Thoracic aorta (tissue), 2 donors: ENCODE results near the gene GLCE. TPM values are rescaled to one million over a fixed set of nuclear protein-coding genes. Genes with fewer than 3 reads are reported as not detected.

Experiments
- ATAC-seq: fragments of 150-250 bp; one replicate; pipeline ENCODE4 v1.8.0; 2017; ENCODE audit warnings: low read depth; ENCODE audit not compliant: insufficient number of reproducible peaks, low FRiP score
- DNase-seq: peaks from one replicate; pipeline ENCODE4 v3.0.0-alpha.2; 2020; ENCODE audit warnings: low spot score
- H3K27ac ChIP-seq, 2 donors: fragments of 200-600 bp; sonication (generic); 1 replicate in 1 of 2; 2 replicates in 1 of 2; pipeline ENCODE4 v1.5.1; 2016; ENCODE audit warnings: mild to moderate bottlenecking in 2 of 2, moderate library complexity in 2 of 2
- H3K27me3 ChIP-seq: fragments of 200-600 bp; sonication (generic); replicated peaks from 2 replicates; pipeline ENCODE4 v1.6.0; 2016; ENCODE audit warnings: mild to moderate bottlenecking; ENCODE audit not compliant: insufficient read depth
- H3K36me3 ChIP-seq: fragments of 200-600 bp; sonication (generic); one replicate; pipeline ENCODE4 v1.5.1; 2016
- H3K4me1 ChIP-seq, 2 donors: fragments of 200-600 bp; sonication (generic); 1 replicate in 1 of 2; 2 replicates in 1 of 2; pipeline versions ENCODE4 v1.5.1 to v1.6.0; 2016; ENCODE audit warnings: low read depth in 2 of 2, mild to moderate bottlenecking in 1 of 2; ENCODE audit not compliant: control insufficient read depth in 1 of 2
- H3K4me3 ChIP-seq: fragments of 200-600 bp; sonication (generic); 2 replicates; pipeline ENCODE4 v1.5.1; 2016; ENCODE audit warnings: mild to moderate bottlenecking
- H3K9me3 ChIP-seq: fragments of 200-600 bp; sonication (generic); 2 replicates; pipeline ENCODE4 v1.5.1; 2016
- CTCF ChIP-seq: fragments of 200-600 bp; sonication (generic); IDR thresholded peaks from one replicate; pipeline ENCODE4 v1.5.1; 2019; ENCODE audit warnings: antibody characterized with exemption
- total RNA-seq, 2 donors: library from RNA; depleted of rRNA; stranded (reverse); fragments of >200 nt; gene quantifications; one replicate each; pipeline versions ENCODE4 v1.1.0 to v1.2.3, GENCODE V29; 2016

Gene GLCE
- total RNA-seq, 2 donors from 2014 or later = 8.5 to 11.8 TPM

DNA sequence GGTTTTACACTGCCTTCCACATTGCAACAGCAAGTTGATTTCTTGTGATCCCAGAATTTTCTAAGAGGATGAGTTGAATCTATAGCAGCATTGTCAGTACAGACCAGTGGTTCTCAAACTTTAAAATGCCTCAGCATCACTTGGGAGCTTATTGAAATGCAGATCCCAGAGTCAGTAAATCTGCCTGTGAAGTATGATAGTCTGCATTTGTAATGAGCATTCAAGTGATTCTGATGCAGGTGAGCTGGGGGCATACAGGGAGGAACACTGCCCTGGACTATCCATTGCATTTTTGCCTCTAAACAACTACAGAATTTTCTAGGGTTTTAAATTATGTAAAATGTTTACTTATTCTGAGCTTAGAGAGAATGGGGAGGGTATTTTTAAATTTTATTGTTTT is 110.8 kb downstream of the GLCE start:
- Histone ChIP-seq H3K4me3 (no peak overlapping the region), H3K9me3 (no peaks in the 10 kb centered on the region), H3K27me3 (no peaks in the 10 kb centered on the region), H3K4me1 (no peaks in the 10 kb centered on the region), H3K36me3 (no peaks in the 10 kb centered on the region), H3K27ac (no peak overlapping the region)
- no peak for TF ChIP-seq CTCF
- no peak for ATAC-seq
- DNase-seq = no peak

DNA sequence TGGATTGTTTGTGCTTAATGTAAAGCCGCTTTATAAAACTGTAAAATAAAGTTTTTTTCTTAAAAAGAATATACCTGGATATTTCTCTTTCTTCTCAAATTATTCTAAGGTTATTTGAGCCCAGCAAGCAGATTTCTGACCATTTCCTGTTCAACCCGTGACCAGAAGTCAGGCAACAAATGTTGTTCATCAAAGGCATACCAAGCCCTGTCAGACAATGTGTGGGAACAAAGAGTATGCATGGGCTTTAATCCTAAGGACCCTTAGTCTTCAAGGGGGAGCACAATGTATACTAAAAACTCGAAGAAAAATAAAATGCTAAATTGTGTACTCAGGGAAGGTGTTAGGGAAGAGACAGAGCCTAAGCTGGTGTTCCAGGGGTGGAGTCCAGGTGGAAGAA is 111.7 kb downstream of the GLCE start:
- ATAC-seq (no peak), DNase-seq (no peak)
- H3K4me1 ChIP-seq = no peaks in the 10 kb centered on the region
- no peaks in the 10 kb centered on the region for H3K27me3 ChIP-seq
- H3K4me3 ChIP-seq = no peak overlapping the region
- no peak for TF ChIP-seq CTCF
- H3K27ac ChIP-seq = no peak overlapping the region
- H3K36me3 ChIP-seq = no peaks in the 10 kb centered on the region
- H3K9me3 ChIP-seq = no peaks in the 10 kb centered on the region

DNA sequence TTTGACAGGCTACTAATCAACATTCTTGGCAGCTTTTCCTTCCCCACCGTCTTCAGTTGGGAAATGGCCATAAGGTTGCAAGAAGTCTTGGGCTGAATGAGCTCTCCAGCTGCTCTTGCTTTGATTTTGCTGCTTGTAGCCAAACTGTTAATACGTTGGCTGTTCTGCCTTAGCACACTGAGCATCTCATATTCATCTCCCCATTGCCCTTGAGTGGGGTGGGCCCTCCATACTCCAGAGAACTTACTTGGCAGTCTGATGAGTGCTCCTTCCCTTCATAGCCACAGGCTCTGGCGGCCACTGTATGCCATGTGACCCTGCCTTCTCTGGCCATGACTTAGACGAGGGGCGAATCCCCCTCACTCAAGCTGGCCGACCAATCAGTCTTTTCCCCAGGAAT is 112.5 kb downstream of the GLCE start:
- Histone ChIP-seq H3K4me1 (no peaks in the 10 kb centered on the region), H3K4me3 (no peak overlapping the region), H3K27me3 (no peaks in the 10 kb centered on the region), H3K27ac (no peak overlapping the region), H3K36me3 (no peaks in the 10 kb centered on the region), H3K9me3 (no peaks in the 10 kb centered on the region)
- no peak for TF ChIP-seq CTCF
- no peak for ATAC-seq
- no peak for DNase-seq

DNA sequence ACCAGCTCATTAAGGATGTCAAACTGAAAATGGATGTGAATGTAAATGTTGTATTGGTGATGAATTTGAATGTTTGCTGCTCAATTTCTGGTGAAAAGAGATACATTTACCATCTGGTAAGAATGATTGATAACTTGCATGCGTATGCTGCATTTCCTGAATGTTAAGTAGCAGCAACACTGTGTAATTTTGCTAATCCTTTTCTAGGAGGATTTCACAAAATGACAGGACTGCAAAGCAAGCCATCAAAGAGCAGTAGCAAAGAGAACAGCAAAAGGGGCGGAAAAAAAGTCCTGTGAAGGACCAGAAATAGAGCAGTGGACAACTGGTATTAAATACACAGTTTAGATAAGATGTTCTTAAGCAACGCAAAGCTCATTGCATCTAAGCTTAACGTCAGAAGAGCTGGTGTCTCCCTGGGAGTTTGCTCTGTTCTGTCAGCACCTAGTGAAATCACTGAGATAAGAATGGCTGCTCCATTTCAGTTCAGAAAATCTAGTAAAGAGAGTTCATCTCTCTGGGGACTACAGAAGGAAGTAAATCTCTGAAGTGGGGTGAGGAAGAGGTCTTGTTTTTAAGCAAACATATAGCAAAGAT is 114.7 kb downstream of the GLCE start:
- no peaks in the 10 kb centered on the region for H3K4me1 ChIP-seq
- H3K36me3 ChIP-seq = no peaks in the 10 kb centered on the region
- TF ChIP-seq CTCF = no peak
- H3K27me3 ChIP-seq = no peaks in the 10 kb centered on the region
- no peaks in the 10 kb centered on the region for H3K9me3 ChIP-seq
- H3K4me3 ChIP-seq = no peak overlapping the region
- DNase-seq (no peak), ATAC-seq (no peak)
- no peak overlapping the region for H3K27ac ChIP-seq

GRCh38 chr15:69275933-69276560 is 115.6 kb downstream of the GLCE start:
- no peak for ATAC-seq
- Histone ChIP-seq H3K27me3 (no peaks in the 10 kb centered on the region), H3K27ac (no peak overlapping the region), H3K4me3 (no peak overlapping the region), H3K4me1 (no peaks in the 10 kb centered on the region), H3K36me3 (no peaks in the 10 kb centered on the region), H3K9me3 (no peaks in the 10 kb centered on the region)
- TF ChIP-seq CTCF = no peak
- DNase-seq = no peak
